Measurements from ENCODE around the gene WDR37.
"Not testable (repeated sequence)": the region's sequence is repeated elsewhere in the genome, so short reads cannot be mapped to it uniquely, and the experiment has no call there.

The WDR37 gene

GRCh38 chr10:1043532-1043995, 12.6 kb upstream of the WDR37 start:
- DNase-seq = peak; percentile 70 to 79 (median 76)

GRCh38 chr10:1044146-1044545, 12.0 kb upstream of the WDR37 start:
- no peak for DNase-seq

GRCh38 chr10:1044964-1045363, 11.2 kb upstream of the WDR37 start:
- no peak for DNase-seq

- DNase-seq = no peak
Observed at GRCh38 chr10:1045415-1045814, 10.8 kb upstream of the WDR37 start.

- peak; percentile 23 to 45 (median 34) for DNase-seq
Observed at GRCh38 chr10:1047937-1048336, 8.2 kb upstream of the WDR37 start.

- DNase-seq = peak in 2 of 4 experiments; percentile 79 to 81
Observed at GRCh38 chr10:1048349-1048731, 7.8 kb upstream of the WDR37 start.

- peak; percentile 99 to 100 (median 99) for DNase-seq
Observed at GRCh38 chr10:1048732-1049424, 7.3 kb upstream of the WDR37 start, which contains the start of gene IDI1. Gene IDI1, minus strand, starts transcription at chr10:1049119. Its CDS starts 116 bp downstream, at chr10:1049003.

- DNase-seq = no peak
Observed at GRCh38 chr10:1049425-1049958, 6.7 kb upstream of the WDR37 start.

GRCh38 chr10:1050145-1050544, 6.0 kb upstream of the WDR37 start:
- DNase-seq = no peak

GRCh38 chr10:1050554-1050953, 5.6 kb upstream of the WDR37 start:
- DNase-seq = peak; percentile 39 to 72 (median 61)

- no peak for DNase-seq
Observed at GRCh38 chr10:1054684-1055083, 1.5 kb upstream of the WDR37 start.

GRCh38 chr10:1057106-1057657, 997 bp downstream of the WDR37 start:
- DNase-seq = peak; percentile 75 to 87 (median 82)

- no peak for DNase-seq
Observed at GRCh38 chr10:1058017-1058416, 1.8 kb downstream of the WDR37 start.

- no peak for DNase-seq
Observed at GRCh38 chr10:1059902-1060301, 3.7 kb downstream of the WDR37 start.

GRCh38 chr10:1061930-1062774, 6.0 kb downstream of the WDR37 start:
- no peak for DNase-seq

GRCh38 chr10:1063232-1063865, 7.2 kb downstream of the WDR37 start:
- peak in 3 of 4 experiments; percentile 45 to 55 (median 46) for DNase-seq

- DNase-seq = no peak
Observed at GRCh38 chr10:1064964-1065247, 8.7 kb downstream of the WDR37 start.

- not testable (repeated sequence) for DNase-seq
Observed at GRCh38 chr10:1066734-1067133, 10.5 kb downstream of the WDR37 start.

GRCh38 chr10:1068380-1069361, 12.5 kb downstream of the WDR37 start:
- DNase-seq = no peak

GRCh38 chr10:1070919-1071318, 14.7 kb downstream of the WDR37 start:
- DNase-seq = no peak

- peak in 2 of 4 experiments; percentile 11 to 14 for DNase-seq
Observed at GRCh38 chr10:1074052-1074747, 18.0 kb downstream of the WDR37 start.

Data from suppressor macrophage (primary cell).